Activated naive CD4-positive, alpha-beta T cell treated with anti-CD3 and anti-CD28 coated beads, Interleukin-2, amount 50 U/mL, for 16 hours (primary cell): ENCODE measurements around the gene RCOR1.
"Not testable (repeated sequence)": the region's sequence is repeated elsewhere in the genome, so short reads cannot be mapped to it uniquely, and the experiment has no call there.

ENCODE experiments used
- DNase-seq: peaks from one replicate; pipeline ENCODE4 v3.0.0-alpha.2; 2020

Gene RCOR1

DNA sequence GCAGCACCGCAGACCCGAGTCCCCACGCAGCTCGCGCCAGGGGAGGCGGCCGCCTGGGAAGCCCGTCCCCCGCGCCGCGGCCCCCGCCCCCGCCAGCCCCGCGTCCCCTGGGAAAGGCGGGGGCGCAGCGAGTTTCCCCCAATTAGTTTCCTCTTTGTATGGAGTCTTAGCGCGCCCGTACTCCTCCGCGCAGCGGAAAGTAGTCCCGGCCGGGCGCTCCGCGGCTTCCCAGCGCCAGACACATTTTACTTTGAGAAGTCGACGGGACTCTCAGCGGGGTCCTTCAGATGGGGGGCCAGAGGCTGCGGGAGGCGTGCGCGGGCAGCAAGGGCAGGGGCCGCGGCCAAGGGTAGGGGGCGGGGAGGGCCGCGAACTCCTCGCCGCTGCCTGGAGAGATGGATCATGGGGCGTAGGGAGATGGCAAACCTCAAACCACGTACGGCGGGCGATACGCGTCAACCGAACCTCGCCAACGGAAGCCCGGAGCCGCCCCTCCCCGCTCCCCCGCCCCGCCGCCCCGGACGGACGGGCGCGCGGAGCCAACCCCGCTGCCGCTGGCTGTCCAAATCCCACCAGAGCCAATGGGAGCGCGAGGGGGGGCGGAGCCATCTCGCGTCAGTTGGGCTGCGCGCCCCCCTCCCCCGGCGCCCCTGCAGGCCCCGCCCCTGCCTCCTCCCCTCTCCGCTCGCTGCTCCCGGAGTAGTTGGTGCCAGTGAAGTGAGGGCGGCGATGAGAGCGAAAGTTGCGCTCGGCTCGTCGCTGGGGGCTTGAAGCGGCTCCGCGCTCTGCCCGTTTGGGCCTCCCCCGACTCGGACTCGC is at the start of gene RCOR1:
TSS of gene RCOR1 (plus strand) at position 706 of the 819 bp plus-strand sequence. CDS start 238 bp downstream, outside the sequence.
- DNase-seq, result peak; percentile 98

DNA sequence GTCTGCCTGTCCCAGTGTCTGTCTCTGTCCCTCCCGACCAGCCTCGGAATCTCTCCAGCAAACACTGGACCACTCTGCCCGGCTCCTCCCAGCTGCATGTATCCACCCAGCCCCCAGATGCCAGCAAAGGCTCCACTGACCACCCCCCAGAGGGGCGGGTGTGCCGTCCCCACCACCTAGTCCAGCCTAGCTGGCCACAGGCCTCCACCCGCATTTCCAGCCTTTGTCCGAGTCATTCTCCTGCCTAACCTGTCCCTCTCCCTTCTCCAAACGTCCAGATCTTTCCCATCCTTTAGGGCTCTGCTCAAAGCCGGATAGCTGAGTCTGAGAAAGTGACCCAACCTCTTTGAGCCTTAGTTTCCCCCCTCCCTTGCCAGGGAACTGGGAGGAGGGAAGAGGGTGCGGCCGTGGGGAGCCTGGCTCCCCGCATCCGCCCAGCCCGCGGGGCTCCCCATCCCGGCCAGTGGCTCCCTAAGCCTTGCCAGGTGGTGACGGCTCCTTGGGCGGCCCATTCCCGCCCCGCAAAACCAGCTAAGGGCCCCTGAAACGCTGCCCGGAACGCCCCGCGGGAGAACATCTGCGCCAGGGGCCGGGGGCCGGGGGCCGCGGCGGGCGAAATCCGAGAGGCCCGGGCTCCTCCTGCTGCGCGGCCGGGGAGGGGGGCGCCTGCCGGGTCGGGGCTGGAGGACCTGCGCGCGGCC is 48.3 kb upstream of the RCOR1 start:
- no peak for DNase-seq

DNA sequence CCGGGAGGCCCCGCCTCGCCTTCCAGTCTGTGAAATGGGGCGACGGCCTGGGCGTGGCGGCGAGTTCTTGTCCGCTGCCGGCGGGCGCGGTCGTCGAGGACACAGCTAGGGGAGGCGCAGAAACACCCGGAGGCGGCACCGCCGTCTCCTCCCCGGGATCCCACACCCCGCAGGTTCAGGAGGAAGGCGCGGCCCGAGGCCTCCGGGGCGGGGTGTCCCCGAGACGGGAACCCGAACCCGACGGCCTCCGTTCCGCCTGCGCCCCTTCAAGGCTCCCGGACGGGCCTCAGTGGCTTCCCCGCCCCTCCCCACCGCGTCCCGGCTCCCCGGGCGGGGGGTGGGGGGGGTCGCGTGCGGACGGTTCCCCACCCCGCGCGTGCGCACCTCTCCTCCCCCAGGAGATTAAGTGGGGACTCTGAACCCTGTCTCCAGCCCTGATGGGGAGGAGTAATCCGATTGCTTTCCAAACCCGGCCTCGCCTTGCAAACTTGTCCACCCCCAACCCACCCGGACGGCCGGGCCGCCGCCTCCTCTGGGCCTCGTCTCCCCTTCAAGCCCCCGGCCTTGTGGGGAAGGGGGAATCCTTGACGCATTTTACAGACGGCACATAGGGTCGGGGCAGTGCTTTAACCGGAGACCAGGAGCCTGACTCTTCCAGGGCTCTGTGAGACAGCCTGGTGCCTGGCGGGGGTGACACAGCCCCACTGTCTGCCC is 47.5 kb upstream of the RCOR1 start:
- DNase-seq, result no peak

DNA sequence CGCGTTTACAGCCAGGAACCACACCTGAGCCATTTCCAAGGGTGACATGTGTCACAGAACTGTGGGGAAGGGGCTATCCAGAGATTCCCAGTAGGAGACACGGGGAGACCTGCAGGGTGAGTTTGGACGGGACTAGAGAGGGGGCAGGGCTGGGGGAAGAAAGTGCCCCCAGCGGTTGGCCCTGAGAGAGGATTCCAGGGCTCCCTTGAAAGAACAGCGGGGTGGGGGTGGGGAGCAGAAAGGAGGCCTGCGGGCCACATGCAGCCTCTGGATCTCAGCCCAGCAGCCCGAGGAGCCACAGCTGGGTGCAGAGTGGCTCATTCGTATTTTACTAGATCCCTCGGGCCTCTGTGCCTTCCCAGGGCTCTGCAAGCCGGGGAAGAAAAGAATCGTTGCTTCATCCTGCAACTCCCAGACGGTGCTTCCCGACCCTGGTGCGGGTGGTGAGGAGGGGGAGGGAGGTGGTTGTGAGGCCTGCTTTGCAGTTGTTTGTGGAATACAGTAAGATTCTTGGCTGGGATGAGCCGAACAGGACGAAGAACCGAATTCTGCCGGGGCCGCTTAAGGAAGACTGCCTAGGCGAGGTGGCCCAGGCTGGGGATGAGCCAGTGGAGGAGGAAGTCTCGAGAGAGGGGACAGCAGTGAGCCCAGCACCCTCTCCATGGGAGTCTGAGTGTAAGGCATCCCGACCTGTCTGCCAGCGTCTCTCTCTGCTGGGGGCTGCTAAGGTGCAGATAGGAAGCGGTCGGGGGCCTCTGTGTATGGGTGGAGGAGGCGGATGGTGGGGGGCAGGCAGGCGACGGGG is 46.8 kb upstream of the RCOR1 start:
- DNase-seq, result no peak

DNA sequence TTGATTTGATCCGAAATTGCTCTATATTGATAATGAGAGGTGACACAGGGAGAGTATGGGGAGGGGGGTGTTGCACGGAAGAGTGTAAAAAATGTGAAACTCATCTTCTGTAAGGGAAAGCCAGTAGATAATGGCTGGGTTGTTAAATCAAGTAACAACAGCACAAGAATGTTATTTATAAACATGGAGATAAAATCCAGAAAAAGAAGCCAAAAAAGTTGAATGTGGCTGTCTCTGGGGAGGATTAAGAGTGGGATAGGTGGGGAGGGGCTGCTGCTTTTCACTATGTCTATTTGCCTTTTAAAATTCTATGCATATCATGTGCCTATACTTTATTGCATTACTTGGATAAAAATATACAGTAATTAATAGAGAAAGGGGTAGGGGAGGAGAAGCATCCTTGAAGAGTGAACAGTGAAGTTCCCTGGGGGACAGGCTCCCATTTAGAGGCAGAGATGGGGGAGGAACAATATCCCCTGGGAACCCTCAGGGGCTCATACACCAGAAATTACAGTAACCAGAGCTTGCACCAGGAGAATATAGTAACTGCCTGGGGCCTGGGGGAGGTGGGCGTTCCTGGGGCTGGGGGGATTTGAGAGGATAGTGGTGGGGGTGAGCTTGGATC is 43.7 kb upstream of the RCOR1 start:
- DNase-seq, result no peak

DNA sequence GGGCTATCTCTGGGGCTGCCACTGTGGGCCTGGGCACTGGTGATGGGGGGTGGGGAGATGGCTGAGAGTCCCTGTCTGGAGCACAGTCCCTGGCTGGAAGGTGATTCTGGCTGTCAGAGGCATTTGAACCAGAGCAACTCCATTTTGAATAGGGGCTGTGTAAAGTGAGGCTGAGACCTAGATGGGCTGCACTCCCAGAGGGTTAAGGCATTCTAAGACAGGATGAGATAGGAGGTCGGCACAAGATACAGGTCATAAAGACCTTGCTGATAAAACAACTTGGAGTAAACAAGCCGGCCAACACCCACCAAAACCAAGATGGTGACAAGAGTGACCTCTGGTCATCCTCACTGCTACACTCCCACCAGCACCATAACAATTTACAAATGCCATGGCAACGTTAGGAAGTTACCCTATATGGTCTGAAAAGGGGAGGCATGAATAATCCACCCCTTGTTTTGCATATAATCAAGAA is 41.5 kb upstream of the RCOR1 start:
- DNase-seq, result not testable (repeated sequence)

DNA sequence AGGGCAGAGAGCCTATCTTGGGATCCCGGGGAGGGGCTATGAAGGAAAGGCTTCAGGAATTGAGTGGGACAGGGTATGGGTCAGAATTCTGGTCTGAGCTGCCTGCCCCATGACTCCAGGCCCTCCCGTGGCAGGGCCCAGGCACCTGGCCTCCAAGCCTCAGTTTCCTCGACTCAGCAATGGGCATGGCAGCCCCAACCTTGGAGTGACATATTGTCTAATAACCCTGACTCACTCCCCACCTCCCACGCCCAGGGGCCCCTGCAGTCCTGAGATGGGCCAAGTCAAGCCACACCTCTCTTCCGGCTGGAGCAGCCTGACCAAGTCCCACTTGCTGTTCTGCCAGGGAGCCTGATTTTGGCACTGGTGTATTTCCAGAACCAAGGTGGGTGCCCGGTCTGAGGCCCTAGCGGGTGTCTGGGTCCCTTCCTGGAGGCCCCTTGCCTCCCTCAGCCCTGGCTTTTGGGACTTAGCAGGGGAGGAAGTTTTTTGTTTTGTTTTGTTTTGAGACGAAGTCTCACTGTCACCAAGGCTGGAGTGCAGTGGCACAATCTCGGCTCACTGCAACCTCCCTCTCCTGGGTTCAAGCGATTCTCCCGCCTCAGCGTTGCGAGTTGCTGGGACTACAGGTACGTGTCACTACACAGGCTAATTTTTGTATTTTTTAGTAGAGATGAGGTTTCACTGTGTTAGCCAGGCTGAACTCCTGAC is 40.3 kb upstream of the RCOR1 start:
- DNase-seq, result no peak

DNA sequence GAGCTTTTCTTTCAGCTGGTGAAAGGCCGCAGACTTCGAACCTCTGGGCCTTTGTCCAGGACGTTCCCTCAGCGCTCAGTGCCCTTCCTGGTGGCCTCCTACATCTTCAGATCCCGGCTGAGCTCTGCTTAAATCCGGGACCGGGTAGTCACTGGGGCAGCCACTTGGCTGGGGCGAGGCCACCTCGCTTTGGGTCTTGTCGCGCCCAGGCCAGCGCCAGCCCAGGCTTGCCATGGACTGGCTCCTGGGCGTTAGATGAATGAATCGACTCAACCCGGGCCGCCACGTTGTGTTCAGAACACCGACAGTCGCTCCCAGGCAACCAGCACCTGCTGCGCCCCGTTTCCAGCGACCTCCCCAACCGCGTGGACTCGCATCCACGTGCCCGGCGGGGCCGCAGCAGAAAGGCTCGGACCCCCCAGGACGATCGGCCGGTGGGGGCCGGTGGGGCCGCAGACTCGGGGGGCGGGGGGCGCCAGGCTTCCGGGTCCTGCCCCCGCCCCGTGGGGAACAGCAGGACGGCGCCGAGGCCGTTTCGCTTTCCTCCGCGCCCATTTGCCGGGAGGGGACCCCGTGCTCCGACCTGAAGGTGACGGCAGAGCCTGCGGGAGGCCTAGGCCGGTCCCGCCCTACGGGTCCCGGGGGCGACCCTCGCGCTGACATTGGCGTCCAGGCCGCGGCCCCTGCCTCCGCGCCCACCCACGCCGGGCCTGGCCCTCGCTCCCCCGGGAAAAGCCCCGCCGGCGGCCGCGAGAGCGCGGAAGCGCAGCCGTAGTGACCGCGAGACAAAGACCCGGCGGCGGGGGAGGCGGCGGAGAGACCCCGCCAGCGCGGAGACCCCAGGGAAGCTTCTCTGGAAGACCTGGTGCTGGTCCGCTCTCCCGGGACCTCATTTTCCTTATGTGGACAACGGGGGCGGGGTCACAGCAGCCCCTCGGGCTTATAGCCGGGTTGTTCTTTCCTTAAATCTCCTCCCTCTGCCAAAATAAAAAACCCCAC is 37.3 kb upstream of the RCOR1 start:
- DNase-seq, result peak; percentile 69

DNA sequence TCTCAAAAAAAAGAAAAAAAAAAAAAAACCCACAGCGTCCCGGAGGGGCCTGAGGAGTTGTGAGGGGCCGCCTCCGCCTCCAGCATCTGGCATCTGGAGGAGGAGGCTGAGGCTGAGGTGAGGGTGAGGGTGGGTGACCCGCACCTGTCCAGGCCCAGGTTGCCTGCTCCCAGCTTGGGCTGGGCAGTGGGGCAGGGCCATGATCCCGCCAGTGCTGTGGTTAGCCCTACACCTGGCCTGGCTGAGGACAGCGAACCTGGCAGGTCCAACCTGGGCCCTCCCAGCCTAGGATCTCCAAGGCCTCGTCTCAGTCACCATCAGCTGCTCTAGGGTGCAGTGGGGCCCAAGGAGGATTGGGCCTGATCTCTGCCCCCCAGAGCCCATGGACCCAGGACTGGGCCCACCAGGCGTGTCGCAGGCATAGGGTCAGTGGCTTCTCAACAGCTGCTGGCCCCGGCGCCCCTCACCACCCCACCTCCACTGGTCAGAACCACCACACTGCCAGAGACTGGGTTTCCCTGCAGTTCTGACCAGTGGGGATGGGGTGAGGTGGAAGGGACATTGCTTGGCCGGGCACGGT is 36.3 kb upstream of the RCOR1 start:
- no peak for DNase-seq

DNA sequence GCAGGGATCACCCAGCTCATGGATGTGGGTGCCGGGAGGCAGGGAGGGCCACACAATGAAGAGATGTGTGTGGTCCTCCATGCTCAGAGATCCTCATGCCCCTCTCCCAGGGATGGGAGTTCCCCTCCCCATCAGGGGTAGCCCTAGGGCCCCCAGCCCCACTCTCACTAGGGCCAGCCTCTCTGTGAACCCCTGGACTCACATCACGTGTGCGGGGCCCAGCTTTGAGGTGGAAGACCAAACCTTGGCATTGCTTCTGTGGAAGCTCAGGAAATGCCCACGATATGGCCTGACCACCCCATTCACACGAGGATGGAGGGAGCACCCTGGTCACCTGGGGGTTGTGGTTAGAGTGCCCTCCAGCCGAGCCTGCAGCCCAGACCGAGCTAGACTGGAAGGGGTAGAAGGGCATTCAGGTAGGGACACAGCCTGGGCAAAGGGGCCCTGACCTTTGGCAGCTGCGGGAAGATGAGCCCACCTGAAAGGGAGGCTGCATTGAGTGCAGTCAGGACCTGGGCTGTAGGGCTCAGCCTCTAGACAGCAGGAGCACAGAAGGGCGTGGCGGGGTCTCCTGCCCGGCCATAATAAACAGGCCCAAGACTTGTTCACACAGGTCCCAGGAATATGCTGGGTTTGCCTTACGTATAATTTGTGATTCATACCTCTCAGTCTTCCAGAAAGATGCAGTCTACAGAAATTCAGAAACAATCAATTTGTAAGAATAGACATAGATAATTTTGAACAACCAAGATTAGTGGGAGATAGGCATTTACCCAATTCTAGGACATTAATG is 34.8 kb upstream of the RCOR1 start:
- no peak for DNase-seq

DNA sequence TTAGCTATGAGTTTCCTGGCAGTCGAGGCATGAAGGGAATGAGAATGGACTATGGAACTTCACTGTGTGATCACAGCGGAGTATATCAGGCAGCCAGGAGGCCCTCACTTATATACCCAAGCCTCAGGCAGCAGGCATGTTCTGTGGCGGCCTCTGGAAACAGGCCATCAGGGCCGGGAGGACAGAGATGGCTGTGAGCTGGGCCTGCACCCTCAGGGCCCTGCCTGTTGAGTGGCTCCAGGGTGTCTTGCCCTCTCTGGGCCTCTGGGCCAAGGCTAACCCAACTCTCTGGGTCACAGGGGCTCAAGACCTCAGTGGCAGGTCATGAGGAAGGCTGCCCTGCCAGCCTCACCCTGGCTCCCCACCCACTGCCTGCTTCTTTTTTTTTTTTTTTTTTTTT is 33.9 kb upstream of the RCOR1 start:
- no peak for DNase-seq

DNA sequence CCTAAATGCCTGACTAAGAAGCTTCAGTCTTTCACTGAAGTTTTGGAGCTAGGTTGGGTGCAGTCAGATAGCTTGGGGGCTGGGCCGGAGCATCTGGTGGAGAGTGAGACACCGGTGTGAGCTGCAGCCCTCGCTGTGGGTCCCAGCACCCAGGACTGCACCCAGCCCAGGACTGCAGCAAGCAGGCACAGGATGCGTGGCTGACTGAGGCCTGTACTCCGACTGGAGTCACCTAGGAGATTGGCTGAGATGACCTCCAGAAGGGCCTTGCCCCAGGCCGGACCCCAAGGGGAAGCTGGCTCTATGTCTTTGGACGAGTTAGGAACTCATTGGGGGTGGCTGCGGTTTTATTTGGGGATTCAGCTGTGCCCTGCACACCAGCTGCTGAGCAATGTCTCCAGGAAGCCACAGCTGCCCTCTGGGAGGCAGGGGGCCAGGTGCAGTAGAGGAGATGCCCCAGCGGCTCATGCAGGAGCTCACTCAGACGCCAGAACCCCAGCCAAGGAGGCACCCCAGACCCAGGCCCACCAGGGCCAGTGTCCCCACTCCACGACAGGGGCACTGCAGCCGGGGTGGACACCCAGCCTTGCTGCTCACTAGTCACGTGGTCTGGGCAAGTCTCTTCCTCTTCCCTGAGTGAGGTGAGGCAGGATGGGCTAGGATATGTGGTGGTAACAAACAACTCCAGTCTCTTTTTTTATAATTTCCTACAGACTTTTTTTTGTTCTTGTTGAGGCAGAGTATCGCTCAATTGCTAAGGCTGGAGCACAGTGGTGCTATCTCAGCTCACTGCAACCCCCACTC is 31.8 kb upstream of the RCOR1 start:
- no peak for DNase-seq

DNA sequence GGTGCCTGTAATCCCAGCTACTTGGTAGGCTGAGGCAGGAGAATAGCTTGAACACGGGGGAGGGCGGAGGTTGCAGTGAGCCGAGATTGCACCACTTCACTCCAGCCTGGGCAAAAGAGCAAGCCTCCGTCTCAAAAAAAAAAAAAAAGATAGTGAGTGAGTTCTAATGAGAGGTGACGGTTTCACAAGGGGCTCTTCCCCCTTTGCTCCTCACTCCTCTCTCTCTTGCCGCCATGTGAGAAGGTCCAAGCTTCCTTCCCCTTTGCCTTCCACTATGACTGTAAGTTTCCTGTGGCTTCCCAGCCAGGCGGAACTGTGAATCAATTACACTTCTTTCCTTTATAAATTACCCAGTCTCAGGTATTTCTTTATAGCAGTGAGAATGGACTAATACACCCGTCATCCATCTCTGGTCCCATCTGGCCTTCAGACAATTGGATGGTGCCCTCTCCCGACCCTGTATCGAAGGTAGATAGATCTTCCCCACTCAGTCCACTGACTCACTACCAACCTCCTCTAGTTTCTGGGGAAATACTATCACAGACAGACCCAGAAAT is 27.0 kb upstream of the RCOR1 start:
- no peak for DNase-seq

DNA sequence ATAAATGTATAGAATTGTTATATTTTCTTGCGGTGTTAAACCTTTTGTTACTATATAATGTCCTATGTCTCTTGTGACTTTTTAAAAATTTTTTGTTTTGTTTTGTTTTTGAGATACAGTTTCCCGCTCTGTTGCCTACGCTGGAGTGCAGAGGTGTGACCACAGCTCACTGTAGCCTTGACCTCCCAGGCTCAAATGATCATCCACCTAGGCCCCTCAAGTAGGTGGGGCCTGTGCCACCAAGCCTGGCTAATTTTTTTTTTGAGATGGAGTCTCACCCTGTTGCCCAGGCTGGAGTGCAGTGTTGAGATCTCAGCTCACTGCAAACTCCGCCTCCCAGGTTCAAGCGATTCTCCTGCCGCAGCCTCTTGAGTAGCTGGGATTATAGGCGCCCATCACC is 26.5 kb upstream of the RCOR1 start:
- DNase-seq, result no peak

DNA sequence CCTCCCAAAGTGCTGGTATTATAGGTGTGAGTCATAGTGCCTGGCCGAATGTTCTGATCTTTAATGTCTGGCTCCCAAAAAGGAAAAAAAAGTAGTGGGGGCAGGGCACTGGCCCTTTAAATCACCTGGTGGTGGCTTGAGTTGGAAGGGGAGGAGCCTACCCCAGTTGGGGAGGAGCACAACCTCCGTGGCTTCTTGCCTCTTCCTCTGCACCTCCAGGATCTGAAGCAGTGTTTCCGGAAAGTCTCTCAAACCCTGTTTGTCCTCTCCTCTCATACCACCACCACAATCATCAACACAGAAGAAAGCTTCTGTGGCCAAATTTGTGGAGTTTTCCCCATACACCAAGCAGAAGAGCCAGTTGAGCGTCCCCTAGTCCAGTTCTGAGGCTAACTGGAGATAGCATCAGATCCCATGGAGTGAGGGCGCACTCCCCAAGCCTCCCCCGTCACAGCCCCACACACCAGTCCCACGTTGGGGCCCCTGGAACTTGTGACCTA is 24.3 kb upstream of the RCOR1 start:
- DNase-seq, result peak; percentile 63

DNA sequence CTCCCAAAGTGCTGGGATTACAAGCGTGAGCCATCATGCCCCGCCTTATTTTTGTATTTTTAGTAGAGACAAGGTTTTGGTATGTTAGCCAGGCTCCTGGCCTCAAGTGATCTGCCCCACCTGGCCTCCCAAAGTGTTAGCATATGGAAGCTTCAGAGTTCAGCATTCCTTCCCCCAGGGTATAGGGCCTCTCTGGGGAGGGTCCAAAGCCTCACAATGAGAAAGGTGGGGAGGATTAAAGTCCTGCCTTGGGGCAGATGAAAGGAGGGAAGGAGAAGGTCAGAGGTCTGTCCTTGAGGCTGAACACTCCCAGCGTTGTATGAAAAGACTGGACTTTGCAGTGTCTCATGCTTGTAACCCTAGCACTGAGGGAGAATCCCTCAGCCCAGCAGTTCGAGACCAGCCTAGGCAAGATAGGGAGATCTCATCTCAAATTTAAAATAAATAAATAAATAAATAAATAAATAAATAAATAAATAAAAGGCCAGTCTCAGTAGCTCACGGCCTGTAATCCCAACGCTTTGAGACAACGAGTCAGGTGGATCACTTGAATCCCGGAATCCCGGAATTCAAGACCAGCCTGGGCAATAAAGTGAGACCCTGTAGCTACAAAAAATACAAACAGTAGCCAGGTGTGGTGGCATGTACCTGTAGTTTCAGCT is 22.0 kb upstream of the RCOR1 start:
- no peak for DNase-seq

DNA sequence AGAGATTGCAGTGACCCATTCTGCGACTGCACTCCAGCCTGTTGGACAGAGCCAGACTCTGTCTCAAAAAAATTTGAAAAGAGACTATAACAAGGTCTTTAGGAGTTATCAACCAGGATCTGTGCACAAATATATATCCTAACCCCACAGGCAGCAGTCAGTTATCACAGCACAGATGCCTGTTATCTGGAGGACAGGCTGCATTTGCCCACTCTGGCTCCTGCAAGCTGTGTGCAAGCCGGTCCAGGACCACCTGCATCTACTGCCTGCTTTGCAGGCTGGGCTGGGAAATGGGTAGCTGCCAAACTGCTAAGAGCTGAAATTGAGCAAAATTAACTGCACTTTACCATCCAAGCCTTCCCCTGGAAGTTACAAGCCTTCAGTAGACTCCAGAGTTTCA is 21.4 kb upstream of the RCOR1 start:
- no peak for DNase-seq
